C4-2B (cell line): ENCODE data around the gene DDOST.

Experiments used
- CTCF ChIP-seq: fragments of 450-650 bp; conservative IDR thresholded peaks from 2 replicates; pipeline ENCODE4 v1.5.1; 2017; ENCODE audit warnings: mild to moderate bottlenecking
- ZFX ChIP-seq: fragments of 450-650 bp; IDR thresholded peaks from 2 replicates; pipeline ENCODE4 v1.6.1; 2017

DNA sequence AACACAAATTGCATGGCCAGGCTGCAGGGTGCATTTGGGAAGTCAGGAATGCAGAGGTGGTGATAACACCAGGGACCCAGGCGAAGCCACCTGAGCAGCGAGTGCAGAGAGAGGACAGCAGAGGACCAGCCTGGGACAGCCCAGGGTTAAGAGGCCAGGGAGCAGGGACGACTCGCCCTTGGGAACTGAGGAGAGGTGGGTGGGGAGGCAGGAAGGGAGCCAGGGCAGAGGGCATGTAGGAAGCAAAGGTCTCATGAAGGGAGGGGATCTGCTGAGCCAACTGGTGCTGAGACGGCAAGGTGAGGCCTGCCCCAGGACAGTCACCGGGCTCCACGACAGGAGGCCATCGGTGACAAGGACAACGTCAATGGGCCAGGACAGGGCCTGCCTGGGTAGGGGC is 40.3 kb upstream of the DDOST start:
- no peak for TF ChIP-seq CTCF
- TF ChIP-seq ZFX, result no peak
